Heart left ventricle (tissue), 16 donors: ENCODE results near the gene TEX9. TPM values are rescaled to one million over a fixed set of nuclear protein-coding genes. Genes with fewer than 3 reads are reported as not detected.
"Not testable (repeated sequence)": the region's sequence is repeated elsewhere in the genome, so short reads cannot be mapped to it uniquely, and the experiment has no call there.

Source experiments
- ATAC-seq, 4 donors: fragments of 200-7000 bp; cut with Tn5 transposase; one replicate each; pipeline ENCODE4 v1.9.1; 2020 to 2022; ENCODE audit warnings: moderate library complexity in 4 of 4, mild to moderate bottlenecking in 3 of 4, moderate number of reproducible peaks in 1 of 4
- DNase-seq, 5 donors: peaks; one replicate each; pipeline ENCODE4 v3.0.0-alpha.2; 2020
- H3K27ac ChIP-seq, 12 donors: fragments of 200-600 bp; sonication (generic) in 4 of 12; one replicate each; pipeline versions ENCODE4 v1.5.0 to v1.8.0; 2016 to 2022; ENCODE audit warnings: mild to moderate bottlenecking in 2 of 12
- H3K27me3 ChIP-seq, 9 donors: fragments of 200-600 bp; sonication (generic) in 2 of 9; one replicate each; pipeline versions ENCODE4 v1.5.1 to v1.8.0; 2016 to 2022; ENCODE audit warnings: mild to moderate bottlenecking in 3 of 9
- H3K36me3 ChIP-seq, 9 donors: fragments of 200-600 bp; sonication (generic) in 2 of 9; one replicate each; pipeline versions ENCODE4 v1.5.0 to v1.8.0; 2018 to 2022; ENCODE audit warnings: mild to moderate bottlenecking in 2 of 9
- H3K4me1 ChIP-seq, 12 donors: fragments of 200-600 bp; sonication (generic) in 4 of 12; one replicate each; pipeline versions ENCODE4 v1.5.0 to v1.8.0; 2016 to 2022; ENCODE audit warnings: mild to moderate bottlenecking in 3 of 12
- H3K4me3 ChIP-seq, 12 donors: fragments of 200-600 bp; sonication (generic) in 4 of 12; one replicate each; pipeline versions ENCODE4 v1.5.0 to v1.8.0; 2017 to 2022; ENCODE audit warnings: mild to moderate bottlenecking in 9 of 12, moderate library complexity in 4 of 12
- H3K9me3 ChIP-seq, 12 donors: fragments of 200-600 bp; sonication (generic) in 4 of 12; one replicate each; pipeline versions ENCODE4 v1.5.0 to v1.8.0; 2016 to 2022; ENCODE audit warnings: mild to moderate bottlenecking in 1 of 12
- POLR2A ChIP-seq, 2 donors: fragments of 450-650 bp; IDR thresholded peaks; one replicate each; pipeline ENCODE4 v1.6.1; 2017; ENCODE audit warnings: antibody characterized with exemption in 2 of 2, mild to moderate bottlenecking in 2 of 2, moderate library complexity in 2 of 2
- WGBS, 4 donors: extraction: QIAGEN DNeasy Blood & Tissue Kit in 2 of 4; methylation state at CpG; one replicate each; pipeline versions ENCODE4 v1.1.5 to v1.1.7; 2013 to 2018; 5-methylcytosine and 5-hydroxymethylcytosine counted together
- intact Hi-C, 10 donors: fragments of 100-400 bp; cut with DNase I; formaldehyde crosslinking; loops; one replicate each; pipeline versions ENCODE4 v1.11.1 to v1.14.2; 2022
- polyA plus RNA-seq, 2 donors: library from polyadenylated mRNA; stranded (reverse); fragments of 200-250 nt; gene quantifications; one replicate each; pipeline ENCODE4 v1.2.3, GENCODE V29; 2013
- total RNA-seq, 9 donors: library from RNA; depleted of rRNA in 2 of 9; stranded (reverse); fragments of >200 nt in 2 of 9; fragmentation: NEBNext Ultra II Directional in 3 of 9; extraction: Animal tissue kit (Norgen Biotek cat#: 25700) in 3 of 9; gene quantifications; one replicate each; pipeline versions ENCODE4 v1.1.0 to v1.2.4, GENCODE V29; 2016 to 2023
- TF ChIP-seq, protein P1 (sequence below), 12 donors: fragments of 200-600 bp; sonication (generic) in 4 of 12; IDR thresholded peaks; one replicate each; pipeline versions ENCODE4 v1.5.0 to v1.8.0; 2018 to 2022; ENCODE audit warnings: antibody characterized with exemption in 12 of 12, mild to moderate bottlenecking in 5 of 12
- donor health status: ischemic (EF 13 %, LVEDD 7.1; RV severe dilation, severe dysfunction).
- donor health status: healthy with polysubstance abuse.
- donor health status: DM: no; HTN: yes; CAD: no.
- donor health status: DM: no; HTN: no; CAD: no.
- donor health status: ischemic (EF 25% LVEDD 6.9; RV normal size, moderate dysfunction).
- donor health status: ischemic (EF 25% LVEDD 5.7; RV mildly dilated, moderate dysfunction).
- donor health status: healthy.
- donor health status: DM: yes; HTN: yes; CAD: no.
- donor health status: ischemic (EF 35%, LVEDD 5.7; RV mildly dilated, moderate dysfunction).
- donor health status: nonischemic (EF 11% LVEDD 7.7; RV severe dilation, severe dysfunction).
- donor health status: DM: yes; HTN: yes; CAD: no.
- donor health status: PGD.
- donor health status: ischemic (EF 29% LVEDD 5.4; RV normal size, mild dysfunction).
- donor health status: nonischemic (EF 23%, LVEDD 6.1; RV moderate dilation, normal function).

The TEX9 gene
- total and polyA plus RNA-seq, 11 donors = 0.19 to 1.6 (median 0.75) TPM; not detected in 2

DNA sequence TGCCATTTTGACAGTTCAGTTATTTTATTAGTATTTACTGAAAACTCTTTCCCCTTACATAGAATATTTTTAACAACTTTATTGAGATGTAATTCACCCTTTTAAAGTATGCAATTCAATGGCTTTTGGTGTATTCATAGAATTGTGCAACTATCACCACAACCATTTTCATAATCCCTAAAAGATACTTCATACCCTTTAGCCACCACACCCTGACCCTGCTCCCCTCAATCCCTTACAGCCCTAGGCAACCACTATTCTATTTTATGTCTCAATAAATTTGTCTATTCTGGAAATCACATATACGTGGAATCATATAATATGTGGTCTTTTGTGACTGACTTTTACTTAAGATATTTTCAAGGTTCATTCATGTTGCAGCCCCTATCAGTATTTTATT lies 29.7 kb downstream of the TEX9 start:
- Histone ChIP-seq H3K9me3 (no peaks in the 10 kb centered on the region), H3K4me1 (no peaks in the 10 kb centered on the region), H3K36me3 (no peaks in the 10 kb centered on the region), H3K27ac (no peak overlapping the region), H3K4me3 (no peak overlapping the region), H3K27me3 (no peaks in the 10 kb centered on the region)
- TF ChIP-seq POLR2A (IDR thresholded peaks at IDR 0.05) = no peak
- TF ChIP-seq, protein P1, sequence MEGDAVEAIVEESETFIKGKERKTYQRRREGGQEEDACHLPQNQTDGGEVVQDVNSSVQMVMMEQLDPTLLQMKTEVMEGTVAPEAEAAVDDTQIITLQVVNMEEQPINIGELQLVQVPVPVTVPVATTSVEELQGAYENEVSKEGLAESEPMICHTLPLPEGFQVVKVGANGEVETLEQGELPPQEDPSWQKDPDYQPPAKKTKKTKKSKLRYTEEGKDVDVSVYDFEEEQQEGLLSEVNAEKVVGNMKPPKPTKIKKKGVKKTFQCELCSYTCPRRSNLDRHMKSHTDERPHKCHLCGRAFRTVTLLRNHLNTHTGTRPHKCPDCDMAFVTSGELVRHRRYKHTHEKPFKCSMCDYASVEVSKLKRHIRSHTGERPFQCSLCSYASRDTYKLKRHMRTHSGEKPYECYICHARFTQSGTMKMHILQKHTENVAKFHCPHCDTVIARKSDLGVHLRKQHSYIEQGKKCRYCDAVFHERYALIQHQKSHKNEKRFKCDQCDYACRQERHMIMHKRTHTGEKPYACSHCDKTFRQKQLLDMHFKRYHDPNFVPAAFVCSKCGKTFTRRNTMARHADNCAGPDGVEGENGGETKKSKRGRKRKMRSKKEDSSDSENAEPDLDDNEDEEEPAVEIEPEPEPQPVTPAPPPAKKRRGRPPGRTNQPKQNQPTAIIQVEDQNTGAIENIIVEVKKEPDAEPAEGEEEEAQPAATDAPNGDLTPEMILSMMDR (IDR thresholded peaks at IDR 0.05) = no peak
- intact Hi-C loops = no loop called here
- 90 to 97% (median 92%) methylated on average over 1 of the region's 1 CpG for WGBS, 4 donors
- ATAC-seq = no peak
- DNase-seq = no peak

DNA sequence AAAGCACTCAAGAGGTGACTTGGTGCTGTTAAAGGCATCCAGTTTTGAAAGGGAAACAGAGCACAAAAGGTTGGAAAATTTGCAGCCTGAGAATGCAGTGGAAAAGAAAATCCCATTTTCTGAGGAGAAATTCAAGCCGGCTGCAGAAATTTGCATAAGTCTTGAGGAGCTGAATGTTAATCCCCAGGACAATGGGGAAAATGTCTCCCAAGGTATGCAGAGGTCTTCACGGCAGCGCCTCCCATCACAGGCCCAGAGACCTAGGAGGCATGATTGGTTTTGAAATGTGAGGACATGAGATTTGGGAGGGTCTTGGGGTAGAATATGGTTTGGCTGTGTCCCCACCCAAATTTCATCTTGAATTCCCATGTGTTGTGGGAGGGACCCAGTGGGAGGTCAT lies 32.1 kb downstream of the TEX9 start:
- H3K36me3 ChIP-seq, ATAC-seq, H3K4me3 ChIP-seq, H3K4me1 ChIP-seq, intact Hi-C loops, H3K27me3 ChIP-seq, DNase-seq, H3K9me3 ChIP-seq, H3K27ac ChIP-seq: not testable (repeated sequence)
- 89 to 98% (median 93%) methylated on average over 3 of the region's 3 CpGs for WGBS, 4 donors

DNA sequence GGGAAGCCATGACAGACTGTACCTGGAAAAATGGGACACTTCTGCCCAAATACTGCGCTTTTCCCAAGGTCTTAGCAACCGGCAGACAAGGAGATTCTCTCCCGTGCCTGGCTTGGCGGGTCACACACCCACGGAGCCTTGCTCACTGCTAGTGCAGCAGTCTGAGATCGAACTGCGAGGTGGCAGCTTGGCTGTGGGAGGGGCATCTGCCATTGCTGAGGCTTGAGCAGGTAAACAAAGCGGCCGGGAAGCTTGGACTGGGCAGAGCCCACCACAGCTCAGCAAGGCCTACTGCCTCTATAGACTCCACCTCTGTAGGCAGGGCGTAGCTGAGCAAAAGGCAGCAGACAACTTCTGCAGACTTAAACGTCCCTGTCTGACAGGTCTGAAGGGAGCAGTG lies 34.0 kb downstream of the TEX9 start:
- H3K4me3 ChIP-seq, ATAC-seq, H3K36me3 ChIP-seq, H3K27me3 ChIP-seq, intact Hi-C loops, H3K4me1 ChIP-seq, H3K27ac ChIP-seq: not testable (repeated sequence)
- WGBS, 4 donors = 91 to 98% (median 94%) methylated on average over 8 to 11 of the region's 11 CpGs
- peak in 1 of 5 donors; percentile 37 for DNase-seq
- H3K9me3 ChIP-seq = peaks cover 0 to 14% (median 0%) of the 10 kb centered on the region in 12 donors

DNA sequence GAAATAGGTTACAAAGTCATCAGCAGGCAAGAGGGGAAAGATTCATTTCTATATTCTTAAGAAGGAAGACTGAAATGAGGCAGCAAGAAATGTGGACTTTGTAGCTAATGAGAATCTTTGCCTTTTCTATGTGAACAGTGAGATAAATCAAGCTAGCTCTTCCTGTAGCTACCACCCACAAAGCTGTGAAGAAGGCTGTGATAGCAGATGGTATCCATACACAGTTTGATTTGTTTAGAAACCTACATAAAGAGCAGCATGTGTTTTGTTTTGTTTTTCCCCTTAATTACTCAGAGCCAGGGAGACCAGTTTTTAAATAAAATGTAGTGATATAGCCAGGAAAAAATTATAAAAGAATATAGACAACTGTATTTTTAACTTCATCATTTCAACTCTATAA lies 45.5 kb downstream of the TEX9 start:
- Histone ChIP-seq H3K27ac (no peak overlapping the region), H3K27me3 (no peaks in the 10 kb centered on the region), H3K4me1 (no peaks in the 10 kb centered on the region), H3K4me3 (no peak overlapping the region), H3K9me3 (peaks cover 0 to 11% (median 0%) of the 10 kb centered on the region in 12 donors), H3K36me3 (no peaks in the 10 kb centered on the region)
- TF ChIP-seq, protein P1 (IDR thresholded peaks at IDR 0.05) = no peak
- TF ChIP-seq POLR2A (IDR thresholded peaks at IDR 0.05) = no peak
- DNase-seq (no peak), ATAC-seq (no peak)
- intact Hi-C loops = loop anchor here in 1 of 10 donors (10.0 kb wide), 1 partner anchor 156 kb away; no protein-coding TSS in a partner anchor

DNA sequence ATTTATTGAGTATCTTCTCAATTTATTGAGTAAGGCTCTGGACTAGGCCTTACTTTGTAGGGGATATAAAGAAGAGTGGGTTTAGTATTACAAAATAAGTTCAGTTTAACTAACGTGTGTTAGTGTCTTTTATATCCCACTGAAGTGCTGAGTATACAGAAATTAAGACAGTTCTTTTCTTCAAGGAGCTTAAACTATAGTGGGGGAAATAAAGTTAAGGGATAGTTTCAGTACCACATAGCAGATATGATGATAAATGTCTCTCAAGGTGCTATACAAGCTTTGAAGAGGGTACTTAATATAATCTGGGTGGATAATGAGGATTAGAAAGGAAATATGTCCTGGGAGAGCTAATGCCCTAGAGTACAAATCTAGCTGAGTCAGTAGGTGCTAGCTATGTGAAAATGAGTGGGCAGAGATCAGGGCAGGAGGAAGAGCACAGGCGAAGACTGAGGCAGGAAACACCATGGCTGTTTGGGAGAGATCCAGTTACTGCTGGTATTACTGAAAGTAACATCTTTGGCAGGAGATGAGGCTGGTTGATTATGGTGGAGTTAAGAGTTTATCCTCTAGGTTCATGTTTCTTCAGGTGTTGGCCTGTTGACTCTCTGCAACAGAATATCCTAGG lies 46.0 kb downstream of the TEX9 start:
- no peaks in the 10 kb centered on the region for H3K36me3 ChIP-seq
- ATAC-seq = no peak
- WGBS, 4 donors = 81 to 91% (median 84%) methylated on average over 2 of the region's 2 CpGs

DNA sequence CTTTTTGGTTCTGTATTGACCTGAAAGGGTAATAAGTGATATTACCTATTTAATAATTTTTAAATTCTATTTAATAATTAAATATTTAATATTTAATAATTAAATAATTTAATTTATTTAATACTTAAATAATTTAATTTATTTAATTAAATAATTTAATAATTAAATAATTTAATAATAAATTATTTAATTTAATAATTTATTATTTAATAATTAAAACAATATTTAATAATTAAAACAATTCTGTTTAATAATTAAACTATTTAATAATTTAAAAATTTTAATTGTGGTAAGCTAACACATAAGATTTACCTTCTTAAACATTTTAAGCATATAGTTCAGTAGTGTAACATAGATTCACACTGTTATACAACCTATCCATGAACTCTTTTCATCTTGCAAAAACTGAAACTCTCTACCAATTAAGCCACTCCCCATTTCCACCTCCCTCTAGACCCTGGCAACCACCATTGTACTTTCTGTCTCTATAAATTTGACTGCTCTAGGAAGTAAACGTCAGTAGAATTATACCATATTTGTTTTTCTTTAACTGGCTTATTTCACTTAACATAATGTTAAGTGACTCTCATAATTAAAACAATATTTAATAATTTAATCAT lies 48.0 kb downstream of the TEX9 start:
- intact Hi-C loops = loop anchor here in 1 of 10 donors (10.0 kb wide), 1 partner anchor 158 kb away; no protein-coding TSS in a partner anchor
- H3K36me3 ChIP-seq, H3K27ac ChIP-seq, DNase-seq, H3K4me1 ChIP-seq, H3K4me3 ChIP-seq, H3K27me3 ChIP-seq, H3K9me3 ChIP-seq, ATAC-seq: not testable (repeated sequence)
- WGBS, 4 donors = 82 to 96% (median 92%) methylated on average over 1 of the region's 1 CpG

More for the DNA sequence above, 46.0 kb downstream of the TEX9 start:
- peaks cover 0 to 6% (median 0%) of the 10 kb centered on the region in 12 donors for H3K9me3 ChIP-seq
- DNase-seq = no peak
- H3K27ac ChIP-seq = no peak overlapping the region
- no peak overlapping the region for H3K4me3 ChIP-seq
- no peak for TF ChIP-seq POLR2A (IDR thresholded peaks at IDR 0.05)
- H3K4me1 ChIP-seq = no peaks in the 10 kb centered on the region
- no peaks in the 10 kb centered on the region for H3K27me3 ChIP-seq
- intact Hi-C loops = loop anchor here in 1 of 10 donors (10.0 kb wide), 1 partner anchor 156 kb away; no protein-coding TSS in a partner anchor
